Endothelial cell of umbilical vein (primary cell): ENCODE data around the gene SELE.

ENCODE experiments used
- CTCF ChIP-seq, 2 donors: IDR thresholded peaks; 1 replicate in 1 of 2; 2 replicates in 1 of 2; pipeline ENCODE4 v1.5.1; 2011; ENCODE audit warnings: low read length in 2 of 2, mild to moderate bottlenecking in 2 of 2, moderate library complexity in 2 of 2, control low read depth in 1 of 2, inconsistent platforms in 1 of 2, low read depth in 1 of 2; ENCODE audit not compliant: insufficient read depth in 1 of 2; ENCODE audit errors: extremely low read depth in 1 of 2
- EZH2 ChIP-seq: IDR thresholded peaks from 2 replicates; pipeline ENCODE4 v1.6.1; 2012; ENCODE audit warnings: borderline replicate concordance, low read depth, mild to moderate bottlenecking, moderate library complexity, low read length, inconsistent platforms; ENCODE audit not compliant: severe bottlenecking
- FOS ChIP-seq: IDR thresholded peaks from 2 replicates; pipeline ENCODE4 v1.6.1; 2011; ENCODE audit warnings: mild to moderate bottlenecking, low read length, moderate library complexity, borderline replicate concordance; ENCODE audit not compliant: insufficient read depth
- MAX ChIP-seq: IDR thresholded peaks from 2 replicates; pipeline ENCODE4 v1.6.1; 2011; ENCODE audit not compliant: insufficient read depth, insufficient read length
- POLR2A ChIP-seq: IDR thresholded peaks from 2 replicates; pipeline ENCODE4 v1.6.1; 2012; ENCODE audit warnings: low read depth, mild to moderate bottlenecking, control low read depth, low read length

- TF ChIP-seq CTCF (IDR thresholded peaks at IDR 0.05; ENCODE audit: extremely low read depth in 1 of 2, insufficient read depth in 1 of 2, low read depth in 1 of 2, low read length in 2 of 2), result no peak
- no peak for TF ChIP-seq POLR2A
- no peak for TF ChIP-seq MAX
- TF ChIP-seq EZH2, result no peak
- TF ChIP-seq FOS, result no peak
These were observed 51.8 kb downstream of the SELE start for GRCh38 chr1:169682071-169682470.
